PC-3 (cell line): ENCODE data around the gene SPEF2.

Source experiments
- EZH2 ChIP-seq: fragments of 300-600 bp; sonication (generic); IDR thresholded peaks from one replicate; pipeline ENCODE4 v1.6.1; 2017; ENCODE audit warnings: antibody characterized with exemption, mild to moderate bottlenecking, low read length; ENCODE audit not compliant: unreplicated experiment
- EZH2phosphoT487 ChIP-seq: fragments of 300-600 bp; sonication (generic); IDR thresholded peaks from 2 replicates; pipeline ENCODE4 v1.6.1; 2018; ENCODE audit warnings: mild to moderate bottlenecking, antibody characterized with exemption, low read length, borderline replicate concordance
- TF ChIP-seq, protein P1 (sequence below): fragments of 300-600 bp; sonication (generic); conservative IDR thresholded peaks from 2 replicates; pipeline ENCODE4 v1.5.1; 2017; ENCODE audit warnings: antibody characterized with exemption, low read depth, mild to moderate bottlenecking, low read length

DNA sequence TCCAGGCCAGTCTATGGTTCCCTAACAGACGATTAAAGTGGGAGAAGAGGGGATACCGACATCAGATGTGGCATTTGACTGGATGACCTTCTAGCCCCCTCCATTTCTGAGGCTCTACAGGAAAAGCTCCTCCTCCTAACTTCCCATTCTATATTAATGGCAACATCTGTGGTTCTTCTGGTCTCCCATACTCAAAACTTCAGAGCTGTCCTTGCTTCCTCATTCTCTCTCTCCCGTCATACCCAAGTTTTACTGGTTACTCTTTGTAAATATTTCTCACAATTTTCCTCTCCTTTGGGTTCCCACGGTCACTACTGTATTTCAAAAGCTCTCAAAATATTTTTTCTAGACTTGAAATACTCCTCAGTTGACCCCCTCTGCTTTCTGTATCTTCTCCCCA, 203.1 kb downstream of the SPEF2 start:
- TF ChIP-seq, protein P1, sequence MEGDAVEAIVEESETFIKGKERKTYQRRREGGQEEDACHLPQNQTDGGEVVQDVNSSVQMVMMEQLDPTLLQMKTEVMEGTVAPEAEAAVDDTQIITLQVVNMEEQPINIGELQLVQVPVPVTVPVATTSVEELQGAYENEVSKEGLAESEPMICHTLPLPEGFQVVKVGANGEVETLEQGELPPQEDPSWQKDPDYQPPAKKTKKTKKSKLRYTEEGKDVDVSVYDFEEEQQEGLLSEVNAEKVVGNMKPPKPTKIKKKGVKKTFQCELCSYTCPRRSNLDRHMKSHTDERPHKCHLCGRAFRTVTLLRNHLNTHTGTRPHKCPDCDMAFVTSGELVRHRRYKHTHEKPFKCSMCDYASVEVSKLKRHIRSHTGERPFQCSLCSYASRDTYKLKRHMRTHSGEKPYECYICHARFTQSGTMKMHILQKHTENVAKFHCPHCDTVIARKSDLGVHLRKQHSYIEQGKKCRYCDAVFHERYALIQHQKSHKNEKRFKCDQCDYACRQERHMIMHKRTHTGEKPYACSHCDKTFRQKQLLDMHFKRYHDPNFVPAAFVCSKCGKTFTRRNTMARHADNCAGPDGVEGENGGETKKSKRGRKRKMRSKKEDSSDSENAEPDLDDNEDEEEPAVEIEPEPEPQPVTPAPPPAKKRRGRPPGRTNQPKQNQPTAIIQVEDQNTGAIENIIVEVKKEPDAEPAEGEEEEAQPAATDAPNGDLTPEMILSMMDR: no peak
- TF ChIP-seq EZH2phosphoT487 (no peak), EZH2 (no peak)
